Measurements from ENCODE around the gene GLS. TPM values are rescaled to one million over a fixed set of nuclear protein-coding genes. Genes with fewer than 3 reads are reported as not detected.

The GLS gene
- total and polyA plus RNA-seq, 2 donors (not counting 1 experiment from before 2014, with no cell fraction given) = 123 to 192 TPM

DNA sequence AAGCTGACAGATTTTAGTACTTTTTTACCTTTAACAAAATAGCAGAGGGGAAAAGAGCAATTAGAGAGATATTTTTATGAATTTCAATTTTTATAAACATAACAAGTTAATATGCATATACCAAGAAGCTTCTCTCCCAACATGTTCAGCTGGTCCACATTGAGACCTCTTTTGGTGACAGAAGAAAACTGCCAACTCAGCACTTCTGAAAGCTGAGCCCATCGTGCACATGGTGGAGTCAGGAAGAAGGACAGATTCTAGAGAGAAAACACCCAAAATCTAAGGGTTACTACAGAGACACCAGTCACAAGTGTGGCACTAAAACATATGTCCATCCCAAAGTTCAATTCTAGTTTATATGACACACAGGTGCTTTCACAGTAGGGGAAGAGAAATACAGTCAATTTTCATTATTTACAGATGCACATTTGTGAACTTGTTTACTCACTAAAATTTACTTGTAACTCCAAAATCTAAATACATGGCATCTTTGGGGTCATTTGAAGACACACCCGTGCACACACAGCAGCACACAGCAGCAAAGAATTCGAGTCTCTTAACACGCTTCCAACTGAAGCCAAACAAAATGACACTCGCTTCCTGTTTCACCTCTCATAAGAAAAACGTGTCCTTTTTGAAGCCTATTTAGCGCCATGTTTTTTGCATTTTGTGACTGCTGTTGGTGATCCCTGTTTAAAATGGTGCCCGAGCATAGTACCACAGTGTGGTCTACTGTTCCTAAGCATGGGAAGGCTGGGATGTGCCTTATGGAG is 101.8 kb downstream of the GLS start:
- TF ChIP-seq CTCF (conservative IDR thresholded peaks at IDR 0.05 in 1 of 2, IDR thresholded peaks at IDR 0.05 in 1 of 2; ENCODE audit: low read depth in 1 of 2, low read length in 2 of 2) = no peak
- TF ChIP-seq EZH2 (IDR thresholded peaks at IDR 0.05; ENCODE audit: low read length, missing control alignments) = no peak
- Histone ChIP-seq H2AFZ (ENCODE audit: low read length) (no peak overlapping the region), H3K9ac (ENCODE audit: insufficient read depth, low read length) (no peak overlapping the region), H4K20me1 (ENCODE audit: control insufficient read depth, extremely low read depth, insufficient read depth, low read length) (no peaks in the 10 kb centered on the region), H3K4me2 (ENCODE audit: extremely low read depth, insufficient read depth, low read length) (no peak overlapping the region), H3K4me3 (replicated peaks in 1 of 4; ENCODE audit: control extremely low read depth in 1 of 4, insufficient read depth in 1 of 4, low read depth in 3 of 4, low read length in 4 of 4) (no peak overlapping the region), H3K9me3 (ENCODE audit: control insufficient read depth, insufficient read depth, low read depth, low read length) (no peaks in the 10 kb centered on the region), H3K27ac (ENCODE audit: insufficient read depth, low read length) (no peak overlapping the region), H3K4me1 (ENCODE audit: control insufficient read depth, extremely low read depth, insufficient read depth, low read length) (peaks cover 2% of the 10 kb centered on the region), H3K27me3 (ENCODE audit: control insufficient read depth, insufficient read depth, low read length) (no peaks in the 10 kb centered on the region), H3K79me2 (ENCODE audit: control insufficient read depth, insufficient read depth, low read length) (no peaks in the 10 kb centered on the region), H3K36me3 (ENCODE audit: control insufficient read depth, insufficient read depth, low read length) (peaks cover 29% of the 10 kb centered on the region)
- DNase-seq (ENCODE audit: low read depth in 2 of 2) = no peak

DNA sequence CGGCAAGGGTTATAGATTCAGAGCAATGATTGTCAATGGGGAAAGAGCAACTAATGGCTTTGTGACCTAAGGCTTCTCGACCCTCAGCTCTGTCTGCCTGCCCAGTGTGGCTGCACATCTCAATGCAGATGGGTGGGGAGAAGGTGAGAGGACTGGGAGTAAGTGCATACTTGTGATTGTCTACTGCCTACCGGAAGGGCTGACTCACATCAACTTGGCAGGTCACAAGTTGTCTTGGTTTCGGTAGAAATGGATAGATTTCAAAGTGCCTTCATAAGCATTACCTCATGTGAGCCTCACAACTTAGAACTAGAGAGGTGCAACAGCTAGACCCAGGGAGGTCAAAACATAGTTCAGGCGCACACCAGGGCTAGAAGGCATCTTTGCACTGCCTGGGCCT is 104.0 kb downstream of the GLS start:
- no peak overlapping the region for H3K9ac ChIP-seq (ENCODE audit: insufficient read depth, low read length)
- no peak overlapping the region for H3K4me2 ChIP-seq (ENCODE audit: extremely low read depth, insufficient read depth, low read length)
- H2AFZ ChIP-seq (ENCODE audit: low read length) = no peak overlapping the region
- peaks cover 27% of the 10 kb centered on the region for H3K36me3 ChIP-seq (ENCODE audit: control insufficient read depth, insufficient read depth, low read length)
- DNase-seq (ENCODE audit: low read depth in 2 of 2) = peak; percentile 16 to 95
- no peak overlapping the region for H3K4me3 ChIP-seq (replicated peaks in 1 of 4; ENCODE audit: control extremely low read depth in 1 of 4, insufficient read depth in 1 of 4, low read depth in 3 of 4, low read length in 4 of 4)
- H4K20me1 ChIP-seq (ENCODE audit: control insufficient read depth, extremely low read depth, insufficient read depth, low read length) = no peaks in the 10 kb centered on the region
- H3K9me3 ChIP-seq (ENCODE audit: control insufficient read depth, insufficient read depth, low read depth, low read length) = no peaks in the 10 kb centered on the region
- no peak for TF ChIP-seq EZH2 (IDR thresholded peaks at IDR 0.05; ENCODE audit: low read length, missing control alignments)
- no peak for TF ChIP-seq CTCF (conservative IDR thresholded peaks at IDR 0.05 in 1 of 2, IDR thresholded peaks at IDR 0.05 in 1 of 2; ENCODE audit: low read depth in 1 of 2, low read length in 2 of 2)
- no peak overlapping the region for H3K27ac ChIP-seq (ENCODE audit: insufficient read depth, low read length)
- H3K79me2 ChIP-seq (ENCODE audit: control insufficient read depth, insufficient read depth, low read length) = no peaks in the 10 kb centered on the region
- H3K4me1 ChIP-seq (ENCODE audit: control insufficient read depth, extremely low read depth, insufficient read depth, low read length) = peaks cover 2% of the 10 kb centered on the region
- no peaks in the 10 kb centered on the region for H3K27me3 ChIP-seq (ENCODE audit: control insufficient read depth, insufficient read depth, low read length)

DNA sequence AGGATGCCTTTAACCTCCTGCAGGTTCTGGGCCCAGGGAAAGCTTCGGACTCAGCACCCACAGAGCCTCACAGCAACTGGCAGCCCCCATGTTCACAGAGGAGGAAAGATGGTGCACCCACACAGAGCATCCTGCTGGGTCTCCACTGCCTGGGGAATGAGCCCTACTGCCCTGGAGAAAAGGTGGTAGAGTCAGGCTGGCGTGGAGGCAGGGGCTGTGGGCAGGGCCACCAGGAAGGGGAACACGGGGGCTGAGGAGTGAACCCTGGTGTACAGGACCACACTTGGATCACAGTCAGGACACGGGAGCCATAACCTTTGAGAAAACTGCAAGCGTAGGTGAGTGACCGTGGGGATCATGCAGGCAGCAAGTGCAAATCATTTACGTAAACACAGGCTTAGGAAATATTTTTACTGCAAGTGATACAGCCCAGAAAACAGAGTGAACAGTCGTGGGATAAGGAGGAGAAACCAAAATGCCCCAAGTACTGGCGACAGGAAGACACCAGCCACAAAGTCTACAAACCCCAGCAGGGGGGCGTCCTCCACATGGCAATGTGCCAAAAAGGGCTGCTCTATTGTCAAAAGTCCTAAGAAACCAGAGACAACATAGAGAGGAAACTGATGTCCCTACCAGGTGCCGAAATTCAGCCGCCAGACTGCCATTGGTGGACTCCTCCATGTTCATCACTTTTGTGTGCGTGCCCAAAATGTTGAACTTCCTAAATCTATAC is 105.8 kb downstream of the GLS start:
- H3K4me3 ChIP-seq (replicated peaks in 1 of 4; ENCODE audit: control extremely low read depth in 1 of 4, insufficient read depth in 1 of 4, low read depth in 3 of 4, low read length in 4 of 4) = no peak overlapping the region
- no peak overlapping the region for H2AFZ ChIP-seq (ENCODE audit: low read length)
- H3K4me1 ChIP-seq (ENCODE audit: control insufficient read depth, extremely low read depth, insufficient read depth, low read length) = no peaks in the 10 kb centered on the region
- H3K4me2 ChIP-seq (ENCODE audit: extremely low read depth, insufficient read depth, low read length) = no peak overlapping the region
- peaks cover 30% of the 10 kb centered on the region for H3K36me3 ChIP-seq (ENCODE audit: control insufficient read depth, insufficient read depth, low read length)
- H3K27me3 ChIP-seq (ENCODE audit: control insufficient read depth, insufficient read depth, low read length) = no peaks in the 10 kb centered on the region
- H3K79me2 ChIP-seq (ENCODE audit: control insufficient read depth, insufficient read depth, low read length) = no peaks in the 10 kb centered on the region
- no peaks in the 10 kb centered on the region for H3K9me3 ChIP-seq (ENCODE audit: control insufficient read depth, insufficient read depth, low read depth, low read length)
- no peak overlapping the region for H3K9ac ChIP-seq (ENCODE audit: insufficient read depth, low read length)
- H3K27ac ChIP-seq (ENCODE audit: insufficient read depth, low read length) = no peak overlapping the region
- no peaks in the 10 kb centered on the region for H4K20me1 ChIP-seq (ENCODE audit: control insufficient read depth, extremely low read depth, insufficient read depth, low read length)
- DNase-seq (ENCODE audit: low read depth in 2 of 2) = no peak
- TF ChIP-seq EZH2 (IDR thresholded peaks at IDR 0.05; ENCODE audit: low read length, missing control alignments) (no peak), CTCF (conservative IDR thresholded peaks at IDR 0.05 in 1 of 2, IDR thresholded peaks at IDR 0.05 in 1 of 2; ENCODE audit: low read depth in 1 of 2, low read length in 2 of 2) (no peak)
